Measurements from ENCODE around the gene PHACTR4.

DNA sequence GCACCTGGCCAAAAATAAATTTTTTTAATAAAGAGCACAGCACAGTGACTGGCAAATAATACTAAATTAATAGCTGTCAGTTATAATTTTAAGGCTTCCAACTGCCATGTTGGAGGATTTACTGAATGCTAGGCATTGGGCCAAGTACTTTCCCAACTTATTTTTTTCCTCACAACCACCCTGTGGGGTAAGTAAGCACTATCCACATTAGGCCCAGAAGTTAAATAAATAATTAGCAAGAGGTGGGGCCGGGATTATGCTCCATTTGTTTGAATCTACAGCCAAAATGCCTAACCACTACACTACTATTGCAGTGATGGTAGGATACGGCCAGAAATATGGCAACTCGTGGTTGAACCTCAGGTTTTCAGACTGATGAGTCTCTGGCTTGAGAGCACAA lies 178.8 kb downstream of the PHACTR4 start:
- TF ChIP-seq, protein P1, sequence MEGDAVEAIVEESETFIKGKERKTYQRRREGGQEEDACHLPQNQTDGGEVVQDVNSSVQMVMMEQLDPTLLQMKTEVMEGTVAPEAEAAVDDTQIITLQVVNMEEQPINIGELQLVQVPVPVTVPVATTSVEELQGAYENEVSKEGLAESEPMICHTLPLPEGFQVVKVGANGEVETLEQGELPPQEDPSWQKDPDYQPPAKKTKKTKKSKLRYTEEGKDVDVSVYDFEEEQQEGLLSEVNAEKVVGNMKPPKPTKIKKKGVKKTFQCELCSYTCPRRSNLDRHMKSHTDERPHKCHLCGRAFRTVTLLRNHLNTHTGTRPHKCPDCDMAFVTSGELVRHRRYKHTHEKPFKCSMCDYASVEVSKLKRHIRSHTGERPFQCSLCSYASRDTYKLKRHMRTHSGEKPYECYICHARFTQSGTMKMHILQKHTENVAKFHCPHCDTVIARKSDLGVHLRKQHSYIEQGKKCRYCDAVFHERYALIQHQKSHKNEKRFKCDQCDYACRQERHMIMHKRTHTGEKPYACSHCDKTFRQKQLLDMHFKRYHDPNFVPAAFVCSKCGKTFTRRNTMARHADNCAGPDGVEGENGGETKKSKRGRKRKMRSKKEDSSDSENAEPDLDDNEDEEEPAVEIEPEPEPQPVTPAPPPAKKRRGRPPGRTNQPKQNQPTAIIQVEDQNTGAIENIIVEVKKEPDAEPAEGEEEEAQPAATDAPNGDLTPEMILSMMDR (IDR thresholded peaks at IDR 0.05), result no peak
- no peak for TF ChIP-seq POLR2A (IDR thresholded peaks at IDR 0.05)

Data from ovary (tissue), 3 donors.